HG03045 (cell line): Measurements from ENCODE around the gene BIN1.
"Not testable (repeated sequence)": the region's sequence is repeated elsewhere in the genome, so short reads cannot be mapped to it uniquely, and the experiment has no call there.

Source experiments
- ATAC-seq: cut with Tn5 transposase; IDR thresholded peaks from one replicate; pipeline ENCODE4 v1.9.1; 2021; ENCODE audit warnings: mild to moderate bottlenecking, moderate library complexity; ENCODE audit not compliant: unreplicated experiment

Gene BIN1

GRCh38 chr2:127134833-127135830 is 28.2 kb upstream of the BIN1 start:
- no peak for ATAC-seq

GRCh38 chr2:127134235-127134634 is 27.3 kb upstream of the BIN1 start:
- no peak for ATAC-seq

- no peak for ATAC-seq
Measured at GRCh38 chr2:127133793-127134192, 26.8 kb upstream of the BIN1 start.

DNA sequence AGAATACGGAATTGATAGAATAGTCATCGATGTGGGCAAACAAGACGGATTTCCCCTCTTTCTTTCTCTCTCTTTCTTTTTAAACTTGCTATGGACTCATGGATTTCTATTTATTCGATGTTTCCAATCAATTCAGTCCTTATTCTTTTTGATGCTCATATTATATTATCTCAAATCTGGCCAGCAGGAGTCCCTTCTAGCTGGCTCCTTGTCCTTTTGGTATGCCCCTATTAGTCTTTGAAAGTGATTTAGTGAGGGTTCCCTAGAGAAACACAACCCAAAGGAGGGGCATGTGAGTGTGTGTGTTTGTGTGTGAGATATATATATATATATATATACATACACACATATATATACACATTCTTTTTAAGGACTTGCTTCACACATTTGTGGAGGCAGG is 23.5 kb upstream of the BIN1 start:
- no peak for ATAC-seq

DNA sequence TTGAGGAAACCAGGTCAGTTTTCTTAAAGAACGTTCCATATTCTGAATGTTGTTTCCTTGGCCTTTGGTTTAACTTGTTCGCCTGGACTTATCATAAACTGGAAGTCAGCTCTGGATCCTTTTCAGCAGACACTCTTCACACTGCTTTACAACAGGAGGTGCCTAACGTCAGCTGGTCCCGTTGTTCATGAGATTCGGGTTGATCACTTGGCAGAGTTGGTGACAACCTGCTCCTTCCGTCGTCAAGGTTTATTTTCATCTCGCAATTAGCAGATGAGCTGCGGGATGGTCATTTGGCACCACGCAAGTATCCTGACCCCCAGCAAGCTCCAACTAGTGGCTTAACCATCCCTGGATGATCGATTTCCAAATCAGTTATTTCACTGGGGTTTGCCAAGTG is 23.0 kb upstream of the BIN1 start:
- ATAC-seq, result no peak

DNA sequence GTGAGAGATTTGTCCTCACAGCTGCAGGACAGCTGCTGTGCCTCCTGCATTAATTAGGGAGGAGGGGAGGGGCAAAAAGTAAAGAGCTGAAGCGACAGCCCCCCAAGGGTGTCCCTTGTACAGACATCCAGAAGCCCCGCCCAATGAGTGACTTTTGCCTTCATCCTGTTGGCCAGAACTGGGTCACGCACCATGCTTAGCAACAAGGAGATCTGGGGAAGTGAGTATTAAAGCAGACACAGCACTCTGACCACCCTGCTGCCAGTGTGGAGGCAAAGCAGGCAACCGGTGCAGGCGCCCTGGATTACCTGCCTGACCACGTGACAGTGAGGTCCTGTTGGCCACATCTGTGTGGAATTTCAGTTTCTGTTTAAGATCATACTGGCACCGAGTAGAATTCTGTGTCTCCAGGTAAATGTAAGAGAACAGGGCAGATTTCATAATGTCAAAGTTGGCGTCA is 21.5 kb upstream of the BIN1 start:
- ATAC-seq, result peak; percentile 88

GRCh38 chr2:127125821-127126220 is 18.9 kb upstream of the BIN1 start:
- no peak for ATAC-seq

DNA sequence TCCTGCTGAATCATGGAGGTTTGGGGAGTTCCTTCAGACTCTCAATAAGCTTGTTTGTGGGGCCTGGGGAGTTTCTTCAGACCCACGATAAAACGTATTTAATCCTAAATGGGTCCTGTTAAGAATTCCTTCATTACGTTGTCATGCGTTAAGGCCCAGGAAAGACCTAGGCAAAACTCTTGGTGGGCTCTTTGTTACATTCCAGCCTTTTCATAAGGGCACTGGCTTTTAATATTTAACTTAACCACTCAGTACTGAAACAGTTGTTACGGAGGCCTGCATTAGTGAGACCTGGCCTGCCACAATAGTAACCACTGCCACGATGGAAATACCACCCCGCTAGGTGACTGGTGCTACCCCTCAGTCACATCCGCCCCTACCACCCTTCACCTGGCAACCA is 17.5 kb upstream of the BIN1 start:
- no peak for ATAC-seq

DNA sequence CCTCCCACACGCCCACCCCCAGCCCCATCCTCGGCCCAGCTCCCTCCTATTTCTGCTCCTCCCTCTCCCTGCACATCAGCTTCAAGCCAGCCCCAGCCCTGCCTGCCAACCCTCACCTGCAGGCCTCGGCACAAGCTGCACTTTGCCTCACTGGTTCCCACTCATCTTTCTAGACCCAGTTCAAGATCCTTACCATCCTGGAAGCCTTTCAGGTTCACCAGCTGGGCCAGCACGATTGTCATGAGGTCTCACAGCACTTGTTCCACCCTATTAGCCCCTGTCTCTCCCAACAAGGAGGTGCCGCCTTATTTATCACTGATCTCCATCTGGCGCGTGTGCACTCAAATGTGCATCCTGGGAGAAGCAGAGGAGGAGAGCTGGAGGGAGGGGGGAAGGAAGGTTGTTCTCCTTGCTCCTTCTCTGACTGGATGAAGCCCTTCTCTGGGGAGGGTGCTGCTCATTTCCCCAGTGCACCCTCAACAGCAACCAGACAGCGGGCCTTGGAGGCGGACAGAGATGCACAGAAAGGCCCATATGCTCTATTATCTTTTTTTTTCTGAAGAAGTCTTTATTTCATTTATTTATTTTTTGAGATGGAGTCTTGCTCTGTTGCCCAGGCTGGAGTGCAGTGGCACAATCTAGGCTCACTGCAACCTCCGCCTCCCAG is 15.5 kb upstream of the BIN1 start:
- ATAC-seq, result no peak

GRCh38 chr2:127121776-127122176 is 14.8 kb upstream of the BIN1 start:
- ATAC-seq, result no peak

- ATAC-seq, result no peak
Measured at GRCh38 chr2:127121353-127121752, 14.4 kb upstream of the BIN1 start.

- not testable (repeated sequence) for ATAC-seq
Measured at GRCh38 chr2:127120408-127120807, 13.5 kb upstream of the BIN1 start.

GRCh38 chr2:127118467-127118866 is 11.5 kb upstream of the BIN1 start:
- no peak for ATAC-seq

- ATAC-seq, result no peak
Measured at GRCh38 chr2:127118038-127118437, 11.1 kb upstream of the BIN1 start.

- ATAC-seq, result no peak
Measured at GRCh38 chr2:127117603-127118002, 10.6 kb upstream of the BIN1 start.

GRCh38 chr2:127115471-127116199 is 8.7 kb upstream of the BIN1 start:
- ATAC-seq, result no peak

DNA sequence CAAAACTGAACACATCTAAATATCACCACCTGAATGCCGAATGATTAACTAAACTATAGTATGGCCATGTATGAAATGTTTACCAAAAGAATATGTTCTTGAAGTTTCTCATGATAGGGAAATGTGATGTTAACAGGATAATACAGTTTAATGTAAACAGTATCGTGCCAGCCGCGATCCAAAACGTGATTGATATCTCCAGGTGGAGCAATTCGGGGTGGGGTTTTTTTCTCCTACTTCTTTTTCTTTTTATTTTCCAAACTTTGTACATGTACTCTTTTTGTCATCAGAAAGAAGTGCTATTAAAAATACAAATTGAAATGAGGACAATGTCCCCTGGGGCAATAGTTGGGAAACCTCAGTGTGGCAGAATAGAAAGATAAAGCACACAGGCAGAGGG is 4.0 kb upstream of the BIN1 start:
- ATAC-seq, result no peak

DNA sequence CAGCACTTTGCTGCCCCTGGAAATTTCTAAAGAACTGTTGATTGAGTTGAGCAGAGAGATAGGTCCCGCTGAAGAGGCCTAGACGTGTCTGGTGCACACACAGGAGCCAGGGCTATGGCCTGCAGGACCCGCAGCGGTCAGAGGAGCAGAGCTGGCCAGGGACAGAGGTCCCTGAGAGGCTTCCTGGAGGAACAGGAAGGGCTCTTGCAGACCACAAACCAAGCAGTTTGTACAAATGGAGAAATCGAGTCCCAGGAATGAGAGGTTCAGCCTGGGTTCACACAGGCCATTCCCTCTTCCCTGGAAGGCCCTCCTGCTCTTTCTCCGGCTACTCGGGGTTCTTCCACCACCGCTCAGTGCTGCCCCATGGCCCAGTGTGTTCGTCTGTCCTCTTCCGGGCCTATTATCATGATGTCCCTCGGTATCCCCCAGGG is 1.2 kb upstream of the BIN1 start:
- ATAC-seq, result no peak

DNA sequence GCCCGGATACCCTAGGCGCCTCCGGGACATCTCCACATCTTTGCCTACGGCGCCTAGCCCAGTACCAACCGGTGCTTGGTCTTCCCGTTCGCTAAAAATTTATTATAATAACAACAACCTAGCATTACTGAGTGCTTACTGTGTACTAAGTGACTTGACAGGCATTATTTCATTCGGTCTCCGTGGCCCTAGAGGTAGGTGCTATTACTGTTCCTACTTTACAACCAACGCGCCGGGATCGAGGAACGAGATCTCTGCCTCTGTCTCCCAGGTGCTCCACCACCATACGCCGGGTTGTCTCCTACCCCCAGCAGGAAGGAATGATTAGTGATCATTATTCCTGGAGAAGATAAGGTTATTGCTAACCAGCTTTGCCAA is 657 bp upstream of the BIN1 start:
- ATAC-seq, result peak; percentile 12

DNA sequence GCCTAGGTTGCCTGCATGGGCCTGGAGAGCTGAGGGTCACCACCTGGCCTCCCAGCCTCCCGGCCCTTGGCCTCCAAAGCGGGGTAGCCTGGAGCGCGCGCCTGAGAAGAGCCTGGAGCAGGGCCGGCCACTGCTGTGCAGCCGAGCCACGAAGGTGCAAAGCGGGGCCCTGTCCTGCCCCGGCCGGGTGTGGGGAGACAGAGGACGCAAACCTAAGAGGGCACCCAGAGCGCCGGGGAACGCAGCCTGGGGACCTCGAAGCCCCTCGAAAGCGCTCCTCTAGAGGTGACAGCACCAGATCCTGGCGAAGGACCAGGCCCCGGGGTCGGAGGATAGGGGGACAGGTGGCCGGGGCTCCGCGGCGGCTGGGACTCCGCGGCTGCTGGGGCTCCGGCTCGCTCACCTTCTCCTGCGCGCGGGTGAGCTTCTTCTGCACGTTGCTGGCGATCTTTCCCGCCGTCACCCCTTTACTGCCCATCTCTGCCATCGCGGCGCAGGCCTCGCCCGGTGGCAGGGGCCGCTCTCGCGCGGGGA is 430 bp downstream of the BIN1 start:
- peak; percentile 6 for ATAC-seq
